Gastrocnemius medialis (tissue), 4 donors: ENCODE data around the gene OGN.

Experiments
- POLR2A ChIP-seq, 2 donors: fragments of 450-650 bp; IDR thresholded peaks; one replicate each; pipeline ENCODE4 v1.6.1; 2017; ENCODE audit warnings: antibody characterized with exemption in 2 of 2, mild to moderate bottlenecking in 2 of 2, moderate library complexity in 2 of 2
- TF ChIP-seq, protein P1 (sequence below), 5 experiments: fragments of 450-650 bp in 3 of 5; fragments of 200-600 bp in 2 of 5; sonication (generic) in 2 of 5; IDR thresholded peaks in 4 of 5; conservative IDR thresholded peaks in 1 of 5; 1 replicate in 4 of 5; 2 replicates in 1 of 5; pipeline ENCODE4 v1.5.1; 2016 to 2019; ENCODE audit warnings: antibody characterized with exemption in 5 of 5, mild to moderate bottlenecking in 3 of 5, moderate library complexity in 3 of 5

DNA sequence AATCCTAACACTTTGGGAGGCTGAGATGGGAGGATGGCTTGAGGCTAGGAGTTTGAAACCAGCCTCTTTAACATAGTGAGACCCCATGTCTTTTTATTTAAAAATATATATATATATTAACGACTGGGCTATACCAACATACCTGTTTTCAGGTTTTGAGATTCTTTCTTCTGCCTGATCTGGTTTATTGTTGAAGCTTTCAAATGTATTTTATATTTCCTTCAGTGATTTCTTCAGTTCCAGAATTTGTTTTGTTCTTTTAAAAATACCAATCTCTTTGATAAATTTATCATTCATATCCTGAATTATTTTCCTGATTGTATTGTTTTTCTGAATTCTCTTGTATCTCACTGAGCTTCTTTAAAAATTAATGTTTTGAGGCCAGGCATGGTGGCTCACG is 31.2 kb downstream of the OGN start:
- no peak for TF ChIP-seq POLR2A (IDR thresholded peaks at IDR 0.05)
- TF ChIP-seq, protein P1, sequence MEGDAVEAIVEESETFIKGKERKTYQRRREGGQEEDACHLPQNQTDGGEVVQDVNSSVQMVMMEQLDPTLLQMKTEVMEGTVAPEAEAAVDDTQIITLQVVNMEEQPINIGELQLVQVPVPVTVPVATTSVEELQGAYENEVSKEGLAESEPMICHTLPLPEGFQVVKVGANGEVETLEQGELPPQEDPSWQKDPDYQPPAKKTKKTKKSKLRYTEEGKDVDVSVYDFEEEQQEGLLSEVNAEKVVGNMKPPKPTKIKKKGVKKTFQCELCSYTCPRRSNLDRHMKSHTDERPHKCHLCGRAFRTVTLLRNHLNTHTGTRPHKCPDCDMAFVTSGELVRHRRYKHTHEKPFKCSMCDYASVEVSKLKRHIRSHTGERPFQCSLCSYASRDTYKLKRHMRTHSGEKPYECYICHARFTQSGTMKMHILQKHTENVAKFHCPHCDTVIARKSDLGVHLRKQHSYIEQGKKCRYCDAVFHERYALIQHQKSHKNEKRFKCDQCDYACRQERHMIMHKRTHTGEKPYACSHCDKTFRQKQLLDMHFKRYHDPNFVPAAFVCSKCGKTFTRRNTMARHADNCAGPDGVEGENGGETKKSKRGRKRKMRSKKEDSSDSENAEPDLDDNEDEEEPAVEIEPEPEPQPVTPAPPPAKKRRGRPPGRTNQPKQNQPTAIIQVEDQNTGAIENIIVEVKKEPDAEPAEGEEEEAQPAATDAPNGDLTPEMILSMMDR (IDR thresholded peaks at IDR 0.05 in 4 of 5, conservative IDR thresholded peaks at IDR 0.05 in 1 of 5): no peak
